Kidney glomerular epithelial cell (primary cell): ENCODE data around the gene SPAG16.
A peak's percentile ranks its signal among the peaks of the same experiment; 100 is the strongest.

Source experiments
- DNase-seq: peaks from one replicate; lab custom pipeline; 2025; lab: John Stamatoyannopoulos, UW

SPAG16 gene

DNA sequence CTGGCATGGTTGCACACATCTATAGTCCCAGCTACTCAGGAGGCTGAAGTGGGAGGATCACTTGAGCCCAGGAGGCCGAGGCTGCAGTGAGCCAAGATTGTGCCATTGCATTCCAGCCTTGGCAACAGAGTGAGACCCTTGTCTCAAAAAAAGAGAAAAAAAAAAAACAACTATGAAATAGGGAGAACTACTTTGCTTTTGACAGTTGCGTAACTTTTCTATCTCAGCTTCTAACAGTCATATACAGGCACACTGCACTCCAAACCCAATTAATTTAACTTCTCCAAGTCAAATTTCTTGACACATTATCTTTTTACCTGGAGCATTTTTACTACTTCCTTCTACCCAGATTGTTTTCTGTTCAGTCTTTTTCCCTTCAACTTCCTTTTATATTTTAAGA is 1102.5 kb downstream of the SPAG16 start:
- DNase-seq = no peak

DNA sequence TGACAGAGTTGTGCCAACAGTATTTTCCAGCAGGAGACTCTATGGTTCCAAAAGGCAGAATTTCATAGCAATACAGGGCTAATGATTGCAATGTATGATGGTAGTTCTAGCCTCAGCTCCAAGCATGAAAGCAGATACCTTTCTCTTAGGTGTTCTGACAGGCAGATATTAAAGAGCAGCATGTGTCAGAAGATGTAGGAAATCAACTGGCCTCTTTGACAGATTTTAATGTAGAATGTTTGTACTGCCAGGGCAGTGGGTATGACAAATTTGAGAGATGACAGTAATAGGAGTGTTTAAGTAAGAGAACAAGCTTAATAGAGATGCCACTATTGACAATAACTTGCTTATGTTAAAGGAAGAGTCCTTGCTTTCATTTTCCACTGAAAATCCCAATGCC is 1105.1 kb downstream of the SPAG16 start:
- no peak for DNase-seq

DNA sequence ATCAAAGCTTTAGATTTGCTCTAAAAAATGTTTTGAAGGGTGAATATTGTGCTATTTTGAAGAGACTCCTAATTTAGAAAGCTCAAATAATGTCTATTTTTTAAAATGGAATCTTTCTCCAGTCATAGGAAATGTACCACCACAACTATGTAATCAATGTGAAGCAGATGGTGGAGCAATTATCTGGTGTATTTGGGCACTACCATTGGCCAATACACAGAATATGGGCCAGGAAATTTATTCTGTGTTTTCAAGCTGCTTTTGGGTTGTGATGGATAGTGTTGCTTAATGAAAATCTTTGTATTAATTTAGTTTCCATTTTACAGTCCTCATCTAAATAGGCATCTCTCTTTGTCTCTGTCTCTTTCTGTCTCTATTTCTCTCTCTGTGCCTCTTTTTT is 1109.5 kb downstream of the SPAG16 start:
- DNase-seq = no peak

DNA sequence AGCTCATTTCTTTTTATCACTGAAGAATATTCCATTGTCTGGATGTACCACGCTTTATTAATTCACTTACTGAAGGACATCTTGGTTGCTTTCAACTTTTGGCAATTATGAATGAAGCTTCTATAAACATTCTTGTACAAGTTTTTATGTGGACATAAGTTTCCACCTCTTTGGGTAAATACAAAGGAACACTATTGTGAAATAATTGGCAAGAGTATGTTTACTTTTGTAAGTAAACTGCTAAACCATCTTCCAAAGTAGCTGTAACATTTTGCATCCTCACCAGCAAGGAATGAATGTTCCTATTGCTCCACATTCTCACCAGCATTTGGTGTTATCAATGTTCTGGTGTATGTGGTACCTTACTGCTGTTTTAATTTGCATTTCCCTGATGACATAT is 1110.8 kb downstream of the SPAG16 start:
- DNase-seq = no peak

DNA sequence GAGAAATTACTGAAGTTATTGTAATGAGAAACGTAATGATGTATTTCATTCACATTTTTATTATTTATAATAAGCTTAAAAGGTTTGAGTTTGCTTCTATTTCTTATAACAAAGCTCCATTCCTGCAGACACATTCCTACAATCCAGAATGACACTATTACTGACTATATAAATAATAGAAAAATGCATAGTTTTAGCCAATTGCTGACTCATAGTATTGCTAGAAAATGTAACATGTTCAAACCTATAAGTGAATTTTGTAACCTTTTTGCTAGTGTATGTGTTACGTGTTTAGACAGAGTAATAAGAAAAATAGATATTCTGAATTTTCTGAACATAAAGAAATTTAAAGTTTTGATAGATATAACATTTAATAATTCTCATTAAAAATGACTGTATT is 1117.3 kb downstream of the SPAG16 start:
- no peak for DNase-seq

DNA sequence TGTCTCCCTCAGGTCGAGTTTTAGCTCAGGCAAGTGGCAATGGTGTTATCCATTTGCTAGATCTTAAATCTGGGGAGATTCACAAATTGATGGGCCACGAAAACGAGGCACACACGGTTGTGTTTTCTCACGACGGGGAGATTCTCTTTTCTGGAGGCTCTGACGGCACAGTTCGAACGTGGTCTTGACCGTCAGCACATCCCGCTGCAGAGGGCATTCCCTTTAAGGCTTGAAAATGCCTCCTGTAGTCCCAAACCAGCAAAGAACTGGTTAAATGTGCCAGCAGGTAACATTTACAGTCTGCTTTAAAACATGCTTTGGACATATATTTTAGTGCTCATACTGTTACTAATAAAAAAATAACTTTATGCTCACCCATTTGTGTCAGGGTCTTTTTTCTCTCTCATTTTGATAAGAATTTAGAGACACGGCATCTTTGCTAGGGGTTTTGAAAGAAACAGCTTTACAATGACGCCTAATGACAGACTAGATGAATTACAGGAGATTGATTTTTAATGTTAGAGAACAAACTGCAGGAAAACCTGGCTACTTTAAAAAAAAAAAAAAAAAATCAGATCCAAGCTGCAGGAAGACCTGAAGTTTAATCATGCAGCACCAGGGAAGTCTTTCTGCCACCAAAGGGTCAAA is 1126.0 kb downstream of the SPAG16 start:
- DNase-seq = no peak

DNA sequence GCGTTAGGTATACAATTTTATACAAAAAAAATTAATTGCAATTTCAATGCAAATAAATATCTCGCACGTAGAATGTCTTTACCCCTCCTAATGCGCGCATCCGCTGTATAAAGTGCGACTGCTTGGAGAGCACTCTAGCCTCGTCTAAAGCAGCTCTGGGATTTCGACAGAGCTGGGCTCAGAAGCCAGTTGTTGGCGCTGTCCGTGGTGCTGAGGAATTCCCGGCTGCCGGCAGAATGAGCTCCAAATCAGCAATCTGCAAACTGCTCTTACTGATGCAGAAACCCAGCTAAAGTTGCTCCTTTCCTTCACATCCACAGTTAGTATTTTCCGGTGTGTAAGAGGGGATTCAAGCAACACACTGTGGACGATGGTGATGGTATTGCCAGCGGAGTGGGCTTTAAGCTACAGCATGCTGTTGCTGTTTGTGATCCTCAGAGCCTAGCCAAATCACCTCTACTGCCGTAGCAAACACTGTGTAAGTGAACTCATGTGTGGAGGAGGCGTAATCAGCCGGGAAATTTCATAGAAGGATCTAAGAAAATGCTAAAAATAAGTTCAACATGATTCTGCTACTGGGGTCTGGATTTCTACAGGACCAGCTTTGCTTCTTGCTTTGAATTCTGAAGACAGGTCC is 1126.8 kb downstream of the SPAG16 start, which contains the start of gene VWC2L:
Gene VWC2L (plus strand): TSS at position 137 of the 637 bp plus-strand sequence. CDS start 3,140 bp downstream, outside the sequence.
- peak; percentile 65 for DNase-seq

DNA sequence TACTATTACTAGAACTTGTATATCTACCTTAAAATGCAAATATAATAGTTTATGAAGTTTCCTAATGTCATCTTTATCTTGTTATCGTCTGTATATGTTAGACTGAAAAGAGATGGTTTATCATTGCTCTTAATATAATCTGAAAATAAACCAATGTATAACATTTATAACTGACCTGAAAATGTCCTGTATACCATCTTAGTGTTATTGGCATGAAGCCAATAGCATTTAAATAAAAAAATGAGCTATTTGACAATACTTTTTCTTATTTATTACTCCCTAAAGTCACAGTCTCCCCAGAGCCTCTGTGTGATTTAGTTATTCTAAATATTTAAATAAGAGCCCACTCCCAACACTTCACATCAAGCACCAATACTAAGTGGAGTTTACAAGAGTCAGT is 1128.4 kb downstream of the SPAG16 start:
- DNase-seq = no peak

DNA sequence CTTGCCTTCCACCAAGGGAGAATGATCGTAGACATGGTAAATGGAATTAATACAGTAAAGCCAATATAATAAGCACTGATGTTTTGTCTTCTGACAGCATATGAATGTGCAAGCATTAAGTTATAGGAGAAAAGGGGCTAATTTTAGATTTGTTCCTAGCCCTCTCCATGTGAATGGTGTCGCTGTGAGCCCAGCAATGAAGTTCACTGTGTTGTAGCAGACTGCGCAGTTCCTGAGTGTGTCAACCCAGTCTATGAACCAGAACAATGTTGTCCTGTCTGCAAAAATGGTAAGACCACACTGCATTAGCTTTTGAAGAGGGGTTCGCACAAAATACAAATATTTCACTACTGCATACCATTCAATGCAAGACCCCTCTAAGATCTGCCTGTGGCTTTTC is 1152.2 kb downstream of the SPAG16 start:
- DNase-seq = no peak

DNA sequence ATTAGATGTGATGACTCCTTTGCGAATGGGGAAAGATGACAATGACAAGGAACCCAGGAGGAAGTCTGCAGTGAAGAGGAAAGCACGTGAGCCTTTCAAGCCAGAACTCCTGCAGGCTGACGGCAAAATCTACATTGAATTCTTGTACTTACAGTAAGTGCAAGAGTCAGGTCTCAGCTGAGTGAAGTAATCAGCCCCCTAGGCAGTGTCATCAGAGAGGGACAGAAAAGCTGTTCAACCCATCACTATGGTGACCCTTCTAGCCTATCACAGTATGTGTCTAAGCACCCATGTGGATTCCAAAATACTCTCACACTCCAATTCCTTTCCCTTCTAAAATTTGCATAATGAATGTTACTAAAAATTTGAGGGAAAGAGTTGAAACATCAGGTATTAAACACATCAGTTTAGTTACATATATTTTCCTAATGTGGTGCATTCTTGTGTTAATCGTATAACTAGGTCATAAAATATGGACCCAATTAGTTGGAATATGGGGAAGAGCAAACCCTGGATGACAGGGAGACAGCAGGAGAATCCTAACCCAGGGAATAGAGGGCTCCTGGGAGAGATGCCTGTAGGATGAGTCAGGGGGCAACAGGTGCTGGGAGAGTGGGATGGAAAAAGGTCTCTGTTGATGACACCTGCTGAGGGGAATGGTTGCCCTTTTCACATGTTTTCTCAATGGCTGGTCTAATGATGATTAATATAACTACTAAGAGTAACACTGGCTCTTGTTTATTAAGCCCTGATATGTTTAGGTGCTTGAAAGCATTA is 1166.0 kb downstream of the SPAG16 start:
- DNase-seq = no peak

DNA sequence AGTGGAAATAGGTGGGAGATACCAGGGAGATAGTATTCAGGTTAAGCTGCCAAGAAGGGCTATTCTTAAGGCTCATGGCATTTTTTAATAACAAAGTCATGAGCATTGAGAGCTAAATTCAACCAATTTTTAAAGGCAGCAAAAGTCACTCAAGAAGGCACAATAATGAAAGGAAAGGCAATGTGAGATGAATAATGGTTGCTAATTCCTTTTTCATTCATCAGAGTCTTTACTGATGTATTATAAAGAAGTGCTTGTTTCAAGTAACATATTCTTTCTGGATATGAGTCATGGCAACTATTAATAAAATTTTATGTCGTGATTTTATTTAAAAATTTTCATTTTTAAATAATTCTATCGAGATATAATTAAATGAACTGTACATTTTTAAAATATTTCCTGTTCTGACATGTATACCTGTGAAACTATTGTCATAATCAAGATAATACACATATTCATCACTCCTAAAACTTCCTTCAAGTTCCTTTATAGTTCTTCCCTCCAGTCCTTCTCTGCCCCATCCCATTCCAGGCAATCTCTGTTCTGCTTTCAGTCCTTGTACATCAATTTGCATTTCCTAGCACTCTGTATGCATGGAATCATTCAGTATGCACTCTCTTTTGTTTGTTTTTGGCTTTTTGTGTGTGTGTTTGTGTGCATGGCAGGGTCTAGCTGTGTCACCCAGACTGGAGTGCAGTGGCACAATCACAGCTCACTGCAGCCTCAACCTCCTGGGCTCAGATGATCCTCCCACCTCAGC is 1167.4 kb downstream of the SPAG16 start:
- no peak for DNase-seq
